Stimulated activated CD8-positive, alpha-beta memory T cell treated with anti-CD3 and anti-CD28 coated beads, Interleukin-7, amount 100 ng/mL, for 1 hour (primary cell): ENCODE results near the gene HHIPL2.
"Not testable (repeated sequence)": the region's sequence is repeated elsewhere in the genome, so short reads cannot be mapped to it uniquely, and the experiment has no call there.

Source experiments
- DNase-seq, 2 donors: peaks; one replicate each; pipeline ENCODE4 v3.0.0-alpha.2; 2020; ENCODE audit warnings: low read depth in 2 of 2

HHIPL2 gene

GRCh38 chr1:222539951-222540597 lies 7.8 kb downstream of the HHIPL2 start:
- DNase-seq = no peak

DNA sequence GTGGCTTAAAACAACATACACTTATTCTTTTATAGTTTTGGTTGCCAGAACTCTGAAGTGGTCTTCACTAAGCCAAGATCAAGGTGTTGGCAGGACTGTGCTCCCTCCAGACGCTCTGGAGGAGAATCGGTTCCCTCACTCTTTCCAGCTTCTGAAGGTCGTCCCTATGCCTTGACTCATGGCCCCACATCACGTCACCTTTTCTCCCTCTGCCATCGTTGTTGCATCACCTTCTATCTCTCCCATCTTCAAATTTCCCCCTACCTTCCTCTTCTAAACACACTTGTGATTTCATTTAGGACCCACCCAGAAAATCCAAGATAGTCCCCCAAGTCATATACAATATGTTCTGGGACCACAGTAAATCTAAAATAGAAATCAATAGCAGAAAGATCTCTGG lies 12.4 kb downstream of the HHIPL2 start:
- DNase-seq = no peak

GRCh38 chr1:222530852-222531251 lies 17.1 kb downstream of the HHIPL2 start:
- no peak for DNase-seq

GRCh38 chr1:222529916-222530315 lies 18.0 kb downstream of the HHIPL2 start:
- no peak for DNase-seq

GRCh38 chr1:222529181-222529580 lies 18.7 kb downstream of the HHIPL2 start:
- no peak for DNase-seq

DNA sequence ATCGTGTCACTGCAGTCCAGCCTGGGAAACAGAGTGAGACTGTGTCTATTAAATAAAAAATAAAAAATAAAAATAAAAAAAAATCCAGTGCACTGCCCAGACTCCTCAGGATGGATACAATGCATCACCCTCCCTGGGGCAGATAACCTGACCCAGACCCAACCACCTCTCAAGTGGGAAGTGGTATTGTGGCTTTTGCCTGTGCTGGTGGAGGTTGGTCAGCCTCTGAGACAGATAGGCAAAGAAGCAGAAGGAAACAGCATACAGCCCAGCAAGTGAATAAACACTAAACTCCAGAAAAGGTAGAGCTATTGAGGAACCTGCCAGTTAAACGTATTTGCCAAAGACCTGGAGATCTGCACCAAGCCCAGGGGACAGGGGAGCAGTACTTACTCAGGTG lies 22.0 kb downstream of the HHIPL2 start:
- no peak for DNase-seq

GRCh38 chr1:222523852-222524251 lies 24.1 kb downstream of the HHIPL2 start:
- DNase-seq = no peak

GRCh38 chr1:222522105-222522915 lies 25.6 kb downstream of the HHIPL2 start:
- no peak for DNase-seq

GRCh38 chr1:222521299-222522104 lies 26.4 kb downstream of the HHIPL2 start:
- no peak for DNase-seq

DNA sequence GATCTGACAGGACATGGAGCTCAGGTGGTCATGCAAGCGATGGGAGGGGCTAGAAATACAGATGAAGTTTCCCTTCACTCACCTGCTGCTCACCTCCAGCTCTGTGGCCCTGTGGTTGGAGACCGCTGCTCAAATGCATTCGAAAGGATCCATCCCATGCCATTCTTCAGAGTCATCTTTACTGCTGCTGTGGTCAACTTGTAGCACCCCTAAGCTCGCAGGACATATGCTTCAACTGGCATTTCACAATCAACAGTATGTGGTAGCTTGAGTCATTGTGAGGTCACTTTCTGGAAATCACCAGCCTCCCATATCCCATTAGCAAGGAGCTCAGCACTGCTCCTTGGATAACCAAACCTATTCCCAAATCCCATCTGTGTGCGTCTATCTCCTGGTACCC lies 58.4 kb downstream of the HHIPL2 start:
- DNase-seq = not testable (repeated sequence)

- not testable (repeated sequence) for DNase-seq
These were observed 60.1 kb downstream of the HHIPL2 start for GRCh38 chr1:222487774-222488173.

DNA sequence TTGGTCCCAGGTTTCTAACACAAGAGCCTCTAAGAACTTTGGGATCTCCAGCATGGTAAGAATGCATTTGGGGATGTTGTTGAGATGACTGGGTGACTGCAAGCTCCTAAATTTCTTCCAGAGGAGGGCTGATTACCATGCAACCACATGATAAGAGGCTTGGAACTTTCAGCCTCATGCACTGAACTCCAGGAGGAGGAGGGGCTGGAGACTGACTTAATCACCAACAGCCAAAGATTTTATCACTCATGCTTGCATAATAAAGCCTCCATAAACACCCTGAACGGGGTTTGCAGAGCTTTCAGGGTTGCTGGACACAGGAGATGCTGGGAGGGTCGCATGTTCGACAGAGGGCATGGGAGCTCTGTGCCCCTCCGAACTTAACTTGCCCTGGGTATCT lies 63.9 kb downstream of the HHIPL2 start:
- DNase-seq = not testable (repeated sequence)

GRCh38 chr1:222479567-222479966 lies 68.3 kb downstream of the HHIPL2 start:
- not testable (repeated sequence) for DNase-seq

DNA sequence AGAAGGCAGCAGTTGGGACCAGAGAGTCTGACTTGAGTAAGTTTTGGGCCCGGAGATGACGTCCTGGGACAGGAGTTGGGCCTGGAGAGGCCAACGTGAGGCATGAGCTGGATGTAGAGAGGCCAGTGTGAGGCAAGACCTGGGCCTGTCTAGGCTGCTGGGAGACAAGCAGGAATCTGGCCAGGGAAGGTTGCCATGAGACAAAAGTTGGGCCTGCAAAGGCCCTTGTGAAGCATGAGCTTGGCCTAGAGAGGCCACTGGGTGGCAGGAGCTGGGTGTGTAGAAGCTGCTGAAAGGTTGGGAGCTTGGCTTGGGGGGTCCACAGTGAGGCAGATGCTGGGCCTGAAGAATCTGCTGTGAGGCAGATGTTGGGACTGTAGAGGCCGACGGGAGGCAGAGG lies 71.5 kb downstream of the HHIPL2 start:
- not testable (repeated sequence) for DNase-seq

GRCh38 chr1:222473717-222474116 lies 74.2 kb downstream of the HHIPL2 start:
- not testable (repeated sequence) for DNase-seq

DNA sequence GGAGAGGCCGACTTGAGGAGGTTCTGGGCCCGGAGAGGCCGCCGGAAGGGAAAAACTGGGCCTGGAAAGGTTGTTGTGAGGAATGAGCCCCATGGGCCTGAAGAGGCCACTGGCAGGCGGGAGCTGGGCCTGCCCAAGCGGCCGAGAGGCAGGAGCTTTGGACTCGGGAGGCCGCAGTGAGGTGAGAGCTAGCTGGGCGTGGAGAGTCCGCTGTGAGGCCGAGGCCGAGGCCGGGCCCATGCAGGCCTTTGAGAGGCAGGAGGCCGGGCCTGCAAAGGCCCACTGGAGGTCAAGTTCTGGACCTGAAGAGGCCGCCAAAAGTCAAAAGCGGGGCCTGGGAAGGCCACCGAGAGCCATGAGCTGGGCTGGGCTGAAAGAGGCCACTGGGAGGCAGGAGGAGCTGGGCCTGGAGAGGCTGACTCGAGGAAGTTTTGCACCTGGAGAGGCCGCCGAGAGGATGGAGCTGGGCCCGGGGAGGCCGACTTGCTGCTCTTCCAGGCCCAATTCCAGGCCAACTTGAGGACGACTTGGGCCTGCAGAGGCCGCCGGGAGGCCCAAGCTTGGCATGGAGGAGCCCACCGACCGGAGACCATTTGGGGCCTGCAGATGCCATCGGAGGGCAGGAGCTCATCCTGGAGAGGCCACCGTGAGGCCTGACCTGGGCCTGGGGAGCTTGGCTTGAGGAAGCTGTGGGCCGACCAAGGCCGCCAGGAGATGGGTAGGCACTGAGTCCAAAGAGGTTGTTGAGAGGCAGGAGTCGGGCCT lies 74.9 kb downstream of the HHIPL2 start:
- DNase-seq = not testable (repeated sequence)
